ENCODE measurements around the gene PGF.

The PGF gene

DNA sequence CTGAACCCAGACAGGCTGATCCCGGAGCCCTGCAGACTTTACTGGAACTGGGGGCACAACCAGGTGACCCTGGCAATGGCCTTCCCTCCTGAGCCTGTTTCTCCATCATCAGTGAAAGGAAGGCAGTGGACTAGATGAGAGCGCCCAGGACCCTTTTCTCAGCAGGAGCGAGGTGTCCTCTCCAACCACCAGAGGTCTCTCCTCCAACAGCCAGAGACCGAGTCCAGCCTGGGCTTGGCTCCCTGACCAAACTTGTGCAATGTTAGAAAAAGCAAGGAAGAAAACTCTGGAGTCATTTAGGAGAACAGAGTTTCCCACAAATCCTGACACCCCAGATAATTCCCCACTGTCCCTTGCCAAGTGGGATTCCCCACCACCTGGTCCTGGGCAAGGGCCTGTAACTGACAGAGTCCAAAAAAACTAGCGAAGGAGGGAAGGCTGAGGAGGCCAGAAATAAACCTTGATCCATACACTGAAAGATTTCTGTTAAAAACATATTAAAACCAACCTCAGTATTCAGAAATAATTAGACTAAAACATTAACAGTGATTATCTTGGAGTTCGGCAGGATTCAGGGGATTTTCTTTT, 41.3 kb downstream of the PGF start:
- ChIA-PET POLR2A (no interaction called here), CTCF (interaction anchor here (0.6 to 1.6 kb wide), 5 partner anchors 16 to 200 kb away, joined by 3 to 5 read pairs (median 3); no protein-coding TSS in a partner anchor)
- H3K27ac ChIP-seq (ENCODE audit: extremely low read depth, low read depth, low read length), result no peak overlapping the region
- peaks cover 0 to 3% of the 10 kb centered on the region in 2 experiments; a peak in 2 of 3 replicates for H3K36me3 ChIP-seq (ENCODE audit: control insufficient read depth in 2 of 2, insufficient read depth in 1 of 2, low read length in 2 of 2)
- no peaks in the 10 kb centered on the region for H3K9me3 ChIP-seq (ENCODE audit: control insufficient read depth, insufficient read depth, low read depth, low read length)
- no peaks in the 10 kb centered on the region for H3K4me1 ChIP-seq (ENCODE audit: control insufficient read depth, insufficient read depth, low read length)
- H3K4me3 ChIP-seq (ENCODE audit: low read depth, low read length), result no peak overlapping the region
- peak; percentile 36 for TF ChIP-seq ZNF654 (tag by site-specific recombination; IDR thresholded peaks at IDR 0.05; ENCODE audit: low read depth)
- TF ChIP-seq, protein P1, sequence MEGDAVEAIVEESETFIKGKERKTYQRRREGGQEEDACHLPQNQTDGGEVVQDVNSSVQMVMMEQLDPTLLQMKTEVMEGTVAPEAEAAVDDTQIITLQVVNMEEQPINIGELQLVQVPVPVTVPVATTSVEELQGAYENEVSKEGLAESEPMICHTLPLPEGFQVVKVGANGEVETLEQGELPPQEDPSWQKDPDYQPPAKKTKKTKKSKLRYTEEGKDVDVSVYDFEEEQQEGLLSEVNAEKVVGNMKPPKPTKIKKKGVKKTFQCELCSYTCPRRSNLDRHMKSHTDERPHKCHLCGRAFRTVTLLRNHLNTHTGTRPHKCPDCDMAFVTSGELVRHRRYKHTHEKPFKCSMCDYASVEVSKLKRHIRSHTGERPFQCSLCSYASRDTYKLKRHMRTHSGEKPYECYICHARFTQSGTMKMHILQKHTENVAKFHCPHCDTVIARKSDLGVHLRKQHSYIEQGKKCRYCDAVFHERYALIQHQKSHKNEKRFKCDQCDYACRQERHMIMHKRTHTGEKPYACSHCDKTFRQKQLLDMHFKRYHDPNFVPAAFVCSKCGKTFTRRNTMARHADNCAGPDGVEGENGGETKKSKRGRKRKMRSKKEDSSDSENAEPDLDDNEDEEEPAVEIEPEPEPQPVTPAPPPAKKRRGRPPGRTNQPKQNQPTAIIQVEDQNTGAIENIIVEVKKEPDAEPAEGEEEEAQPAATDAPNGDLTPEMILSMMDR (tag by site-specific recombination; IDR thresholded peaks at IDR 0.05), result peak; percentile 35; the same call in 1 of the 2 replicates
- no peak for TF ChIP-seq ZNF121 (tag by site-specific recombination; IDR thresholded peaks at IDR 0.05)
- TF ChIP-seq ZXDB (tag by site-specific recombination; IDR thresholded peaks at IDR 0.05), result no peak
- TF ChIP-seq ZNF23 (tag by site-specific recombination; IDR thresholded peaks at IDR 0.05; ENCODE audit: borderline replicate concordance), result no peak
- no peak for TF ChIP-seq ZNF354C (tag by site-specific recombination; IDR thresholded peaks at IDR 0.05; ENCODE audit: borderline replicate concordance, low read depth)

DNA sequence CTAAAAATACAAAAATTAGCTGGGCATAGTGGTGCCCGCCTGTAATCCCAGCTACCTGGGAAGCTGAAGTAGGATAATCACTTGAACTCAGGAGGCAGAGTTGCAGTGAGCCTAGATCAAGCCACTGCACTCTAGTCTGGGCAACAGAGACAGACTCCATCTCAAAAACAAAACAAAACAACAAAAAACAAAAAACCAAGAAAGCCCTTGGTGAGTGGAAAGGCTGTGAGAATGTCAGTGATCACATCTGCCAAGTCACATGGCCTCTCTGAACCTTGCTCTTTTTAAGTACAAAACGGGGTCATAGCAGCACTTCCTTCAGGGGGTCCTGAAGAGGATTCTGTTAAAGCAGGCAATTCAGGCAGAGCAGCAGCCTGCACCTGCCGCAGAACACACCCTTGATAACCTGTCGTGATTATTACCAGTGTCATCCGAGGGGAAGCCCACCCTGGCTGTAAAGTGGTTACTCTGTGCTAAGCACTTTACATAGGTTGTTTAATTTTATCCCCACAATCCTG, 41.9 kb downstream of the PGF start:
- H3K36me3 ChIP-seq (ENCODE audit: control insufficient read depth in 2 of 2, insufficient read depth in 1 of 2, low read length in 2 of 2), result peaks cover 0 to 2% of the 10 kb centered on the region in 2 experiments; a peak in 2 of 3 replicates
- H3K4me3 ChIP-seq (ENCODE audit: low read depth, low read length), result no peak overlapping the region
- no peaks in the 10 kb centered on the region for H3K9me3 ChIP-seq (ENCODE audit: control insufficient read depth, insufficient read depth, low read depth, low read length)
- no peaks in the 10 kb centered on the region for H3K4me1 ChIP-seq (ENCODE audit: control insufficient read depth, insufficient read depth, low read length)
- ChIA-PET CTCF (interaction anchor here (0.6 to 1.0 kb wide), 2 partner anchors 9 to 176 kb away, joined by 4 read pairs; no protein-coding TSS in a partner anchor), POLR2A (no interaction called here)
- no peak overlapping the region for H3K27ac ChIP-seq (ENCODE audit: extremely low read depth, low read depth, low read length)
- TF ChIP-seq ZNF521 (tag by site-specific recombination; IDR thresholded peaks at IDR 0.05) (no peak), MEIS1 (CRISPR knock-in tag; IDR thresholded peaks at IDR 0.05; ENCODE audit: borderline replicate concordance) (no peak), ZNF223 (tag by site-specific recombination; IDR thresholded peaks at IDR 0.05) (no peak), ZBTB20 (tag by site-specific recombination; IDR thresholded peaks at IDR 0.05) (no peak), KLF7 (tag by site-specific recombination; IDR thresholded peaks at IDR 0.05; ENCODE audit: borderline replicate concordance) (no peak), SETDB1 (IDR thresholded peaks at IDR 0.05; ENCODE audit: insufficient read length, low read length) (no peak), HOXC10 (CRISPR knock-in tag; IDR thresholded peaks at IDR 0.05) (no peak), ZNF623 (tag by site-specific recombination; IDR thresholded peaks at IDR 0.05) (no peak), KLF10 (tag by site-specific recombination; IDR thresholded peaks at IDR 0.05) (no peak), ZNF549 (tag by site-specific recombination; IDR thresholded peaks at IDR 0.05) (no peak), GLI2 (tag by site-specific recombination; IDR thresholded peaks at IDR 0.05; ENCODE audit: borderline replicate concordance, low read depth) (no peak), ZNF155 (tag by site-specific recombination; IDR thresholded peaks at IDR 0.05) (no peak), ZNF785 (tag by site-specific recombination; IDR thresholded peaks at IDR 0.05) (no peak), ZSCAN30 (tag by site-specific recombination; IDR thresholded peaks at IDR 0.05) (no peak), ZNF600 (tag by site-specific recombination; IDR thresholded peaks at IDR 0.05) (no peak)
- TF ChIP-seq, protein P2, sequence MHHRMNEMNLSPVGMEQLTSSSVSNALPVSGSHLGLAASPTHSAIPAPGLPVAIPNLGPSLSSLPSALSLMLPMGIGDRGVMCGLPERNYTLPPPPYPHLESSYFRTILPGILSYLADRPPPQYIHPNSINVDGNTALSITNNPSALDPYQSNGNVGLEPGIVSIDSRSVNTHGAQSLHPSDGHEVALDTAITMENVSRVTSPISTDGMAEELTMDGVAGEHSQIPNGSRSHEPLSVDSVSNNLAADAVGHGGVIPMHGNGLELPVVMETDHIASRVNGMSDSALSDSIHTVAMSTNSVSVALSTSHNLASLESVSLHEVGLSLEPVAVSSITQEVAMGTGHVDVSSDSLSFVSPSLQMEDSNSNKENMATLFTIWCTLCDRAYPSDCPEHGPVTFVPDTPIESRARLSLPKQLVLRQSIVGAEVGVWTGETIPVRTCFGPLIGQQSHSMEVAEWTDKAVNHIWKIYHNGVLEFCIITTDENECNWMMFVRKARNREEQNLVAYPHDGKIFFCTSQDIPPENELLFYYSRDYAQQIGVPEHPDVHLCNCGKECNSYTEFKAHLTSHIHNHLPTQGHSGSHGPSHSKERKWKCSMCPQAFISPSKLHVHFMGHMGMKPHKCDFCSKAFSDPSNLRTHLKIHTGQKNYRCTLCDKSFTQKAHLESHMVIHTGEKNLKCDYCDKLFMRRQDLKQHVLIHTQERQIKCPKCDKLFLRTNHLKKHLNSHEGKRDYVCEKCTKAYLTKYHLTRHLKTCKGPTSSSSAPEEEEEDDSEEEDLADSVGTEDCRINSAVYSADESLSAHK (tag by site-specific recombination; IDR thresholded peaks at IDR 0.05), result no peak
- TF ChIP-seq, protein P3, sequence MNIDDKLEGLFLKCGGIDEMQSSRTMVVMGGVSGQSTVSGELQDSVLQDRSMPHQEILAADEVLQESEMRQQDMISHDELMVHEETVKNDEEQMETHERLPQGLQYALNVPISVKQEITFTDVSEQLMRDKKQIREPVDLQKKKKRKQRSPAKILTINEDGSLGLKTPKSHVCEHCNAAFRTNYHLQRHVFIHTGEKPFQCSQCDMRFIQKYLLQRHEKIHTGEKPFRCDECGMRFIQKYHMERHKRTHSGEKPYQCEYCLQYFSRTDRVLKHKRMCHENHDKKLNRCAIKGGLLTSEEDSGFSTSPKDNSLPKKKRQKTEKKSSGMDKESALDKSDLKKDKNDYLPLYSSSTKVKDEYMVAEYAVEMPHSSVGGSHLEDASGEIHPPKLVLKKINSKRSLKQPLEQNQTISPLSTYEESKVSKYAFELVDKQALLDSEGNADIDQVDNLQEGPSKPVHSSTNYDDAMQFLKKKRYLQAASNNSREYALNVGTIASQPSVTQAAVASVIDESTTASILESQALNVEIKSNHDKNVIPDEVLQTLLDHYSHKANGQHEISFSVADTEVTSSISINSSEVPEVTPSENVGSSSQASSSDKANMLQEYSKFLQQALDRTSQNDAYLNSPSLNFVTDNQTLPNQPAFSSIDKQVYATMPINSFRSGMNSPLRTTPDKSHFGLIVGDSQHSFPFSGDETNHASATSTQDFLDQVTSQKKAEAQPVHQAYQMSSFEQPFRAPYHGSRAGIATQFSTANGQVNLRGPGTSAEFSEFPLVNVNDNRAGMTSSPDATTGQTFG (tag by site-specific recombination; IDR thresholded peaks at IDR 0.05; ENCODE audit: borderline replicate concordance), result no peak
- TF ChIP-seq, protein P4, sequence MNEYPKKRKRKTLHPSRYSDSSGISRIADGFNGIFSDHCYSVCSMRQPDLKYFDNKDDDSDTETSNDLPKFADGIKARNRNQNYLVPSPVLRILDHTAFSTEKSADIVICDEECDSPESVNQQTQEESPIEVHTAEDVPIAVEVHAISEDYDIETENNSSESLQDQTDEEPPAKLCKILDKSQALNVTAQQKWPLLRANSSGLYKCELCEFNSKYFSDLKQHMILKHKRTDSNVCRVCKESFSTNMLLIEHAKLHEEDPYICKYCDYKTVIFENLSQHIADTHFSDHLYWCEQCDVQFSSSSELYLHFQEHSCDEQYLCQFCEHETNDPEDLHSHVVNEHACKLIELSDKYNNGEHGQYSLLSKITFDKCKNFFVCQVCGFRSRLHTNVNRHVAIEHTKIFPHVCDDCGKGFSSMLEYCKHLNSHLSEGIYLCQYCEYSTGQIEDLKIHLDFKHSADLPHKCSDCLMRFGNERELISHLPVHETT (tag by site-specific recombination; IDR thresholded peaks at IDR 0.05), result no peak
- TF ChIP-seq, protein P5, sequence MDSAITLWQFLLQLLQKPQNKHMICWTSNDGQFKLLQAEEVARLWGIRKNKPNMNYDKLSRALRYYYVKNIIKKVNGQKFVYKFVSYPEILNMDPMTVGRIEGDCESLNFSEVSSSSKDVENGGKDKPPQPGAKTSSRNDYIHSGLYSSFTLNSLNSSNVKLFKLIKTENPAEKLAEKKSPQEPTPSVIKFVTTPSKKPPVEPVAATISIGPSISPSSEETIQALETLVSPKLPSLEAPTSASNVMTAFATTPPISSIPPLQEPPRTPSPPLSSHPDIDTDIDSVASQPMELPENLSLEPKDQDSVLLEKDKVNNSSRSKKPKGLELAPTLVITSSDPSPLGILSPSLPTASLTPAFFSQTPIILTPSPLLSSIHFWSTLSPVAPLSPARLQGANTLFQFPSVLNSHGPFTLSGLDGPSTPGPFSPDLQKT (IDR thresholded peaks at IDR 0.05; ENCODE audit: borderline replicate concordance, low read depth, low read length), result no peak
